Islet of Langerhans (tissue), 1 donor: ENCODE measurements around the gene SPSB4.

Source experiments
- FAIRE-seq: peaks from one replicate; lab custom pipeline; 2011; peaks lifted over from hg19 to GRCh38; lab: Jason Lieb, UNC

The SPSB4 gene

GRCh38 chr3:141055136-141055535 lies 4.0 kb downstream of the SPSB4 start:
- FAIRE-seq = no peak

- no peak for FAIRE-seq
These were observed 4.6 kb downstream of the SPSB4 start for GRCh38 chr3:141055536-141056445.

- FAIRE-seq = no peak
These were observed 5.6 kb downstream of the SPSB4 start for GRCh38 chr3:141056751-141057171.

GRCh38 chr3:141057436-141057835 lies 6.3 kb downstream of the SPSB4 start:
- no peak for FAIRE-seq

GRCh38 chr3:141057946-141058800 lies 7.0 kb downstream of the SPSB4 start:
- no peak for FAIRE-seq

- FAIRE-seq = no peak
These were observed 7.8 kb downstream of the SPSB4 start for GRCh38 chr3:141058996-141059395.

GRCh38 chr3:141059816-141060215 lies 8.7 kb downstream of the SPSB4 start:
- no peak for FAIRE-seq

- no peak for FAIRE-seq
These were observed 9.2 kb downstream of the SPSB4 start for GRCh38 chr3:141060327-141060726.

GRCh38 chr3:141063831-141064230 lies 12.7 kb downstream of the SPSB4 start:
- no peak for FAIRE-seq

GRCh38 chr3:141064255-141064926 lies 13.2 kb downstream of the SPSB4 start:
- no peak for FAIRE-seq

GRCh38 chr3:141065258-141065657 lies 14.1 kb downstream of the SPSB4 start:
- no peak for FAIRE-seq

- FAIRE-seq = no peak
These were observed 15.0 kb downstream of the SPSB4 start for GRCh38 chr3:141065841-141066805.

GRCh38 chr3:141067206-141067974 lies 16.2 kb downstream of the SPSB4 start:
- FAIRE-seq = no peak

- no peak for FAIRE-seq
These were observed 19.1 kb downstream of the SPSB4 start for GRCh38 chr3:141070229-141070628.

- FAIRE-seq = no peak
These were observed 19.7 kb downstream of the SPSB4 start for GRCh38 chr3:141070727-141071357.

GRCh38 chr3:141071681-141072260 lies 20.6 kb downstream of the SPSB4 start:
- no peak for FAIRE-seq

GRCh38 chr3:141072950-141073349 lies 21.8 kb downstream of the SPSB4 start:
- no peak for FAIRE-seq

- no peak for FAIRE-seq
These were observed 22.4 kb downstream of the SPSB4 start for GRCh38 chr3:141073580-141073979.

- no peak for FAIRE-seq
These were observed 23.4 kb downstream of the SPSB4 start for GRCh38 chr3:141074529-141074928.
